CD4-positive, alpha-beta T cell (primary cell): ENCODE data around the gene GRM4. TPM values are rescaled to one million over a fixed set of nuclear protein-coding genes. Genes with fewer than 3 reads are reported as not detected.

Experiments
- ATAC-seq: fragments of 200-7000 bp; cut with Tn5 transposase; one replicate; pipeline ENCODE4 v1.10.0; 2022; ENCODE audit warnings: mild to moderate bottlenecking; ENCODE audit not compliant: poor library complexity
- CTCF ChIA-PET: fragments of 350-600 bp; sonication (Branson Sonifier 250); formaldehyde crosslinking; loops from one replicate; lab custom pipeline; 2021; ENCODE audit warnings: antibody characterized with exemption, inconsistent platforms; lab: Charles Lee
- POLR2A ChIA-PET: fragments of 350-600 bp; sonication (Branson Sonifier 250); formaldehyde crosslinking; loops from one replicate; lab custom pipeline; 2021; ENCODE audit warnings: antibody characterized with exemption, inconsistent platforms; lab: Charles Lee
- DNase-seq, 14 experiments: peaks; one replicate each; pipeline ENCODE4 v3.0.0-alpha.2; 2013 to 2020; ENCODE audit warnings: mixed read lengths in 2 of 14
- H3K27ac ChIP-seq, 2 donors: one replicate each; pipeline versions ENCODE4 v1.5.1 to v1.7.0; 2013; ENCODE audit warnings: low read length in 2 of 2, low read depth in 1 of 2, mild to moderate bottlenecking in 1 of 2
- H3K27me3 ChIP-seq, 2 experiments: 1 replicate in 1 of 2; 2 replicates in 1 of 2; pipeline versions ENCODE4 v1.6.1 to v1.7.0; 2013; ENCODE audit warnings: low read length in 2 of 2, control low read depth in 1 of 2, mild to moderate bottlenecking in 1 of 2, moderate library complexity in 1 of 2; ENCODE audit not compliant: insufficient read depth in 2 of 2, control insufficient read depth in 1 of 2
- H3K36me3 ChIP-seq: one replicate; pipeline ENCODE4 v1.6.1; 2013; ENCODE audit warnings: low read length, control low read depth; ENCODE audit not compliant: insufficient read depth
- H3K4me1 ChIP-seq: one replicate; pipeline ENCODE4 v1.6.1; 2013; ENCODE audit warnings: low read length, control low read depth; ENCODE audit not compliant: insufficient read depth
- H3K4me3 ChIP-seq: one replicate; pipeline ENCODE4 v1.5.1; 2013; ENCODE audit warnings: mild to moderate bottlenecking, low read length, moderate library complexity
- H3K9me3 ChIP-seq, 2 experiments: 1 replicate in 1 of 2; 2 replicates in 1 of 2; pipeline versions ENCODE4 v1.6.1 to v1.7.0; 2013; ENCODE audit warnings: low read length in 2 of 2, mild to moderate bottlenecking in 2 of 2, control low read depth in 1 of 2, moderate library complexity in 1 of 2; ENCODE audit not compliant: control insufficient read depth in 1 of 2, insufficient read depth in 1 of 2
- H3K27ac Mint-ChIP-seq: one replicate; pipeline ENCODE4 v1.8.0; 2020; ENCODE audit warnings: mixed read lengths
- H3K27me3 Mint-ChIP-seq: one replicate; pipeline ENCODE4 v1.8.0; 2021; ENCODE audit warnings: mixed read lengths
- H3K36me3 Mint-ChIP-seq: one replicate; pipeline ENCODE4 v1.8.0; 2021; ENCODE audit warnings: low read depth, mixed read lengths
- H3K4me1 Mint-ChIP-seq: one replicate; pipeline ENCODE4 v1.8.0; 2021; ENCODE audit warnings: low read depth, mixed read lengths
- H3K4me3 Mint-ChIP-seq: one replicate; pipeline ENCODE4 v1.8.0; 2020; ENCODE audit warnings: mild to moderate bottlenecking, mixed read lengths
- H3K9me3 Mint-ChIP-seq: one replicate; pipeline ENCODE4 v1.8.0; 2020; ENCODE audit warnings: mixed read lengths
- intact Hi-C, 2 experiments: fragments of 100-400 bp; cut with DNase I in 1 of 2; cut with micrococcal nuclease in 1 of 2; formaldehyde crosslinking; loops; one replicate each; pipeline versions ENCODE4 v1.15.1 to v1.9.0; 2023 to 2025; cut with DNase I, micrococcal nuclease
- total RNA-seq, 174 experiments: library from RNA in 2 of 174; stranded (reverse) in 2 of 174; gene quantifications; one replicate each; pipeline ENCODE4 v1.2.3 and lab custom pipeline; 2021 to 2026
- TF ChIP-seq, protein P1 (sequence below): fragments of 200-600 bp; IDR thresholded peaks from one replicate; pipeline ENCODE4 v1.8.0; 2022; ENCODE audit warnings: antibody characterized with exemption, mild to moderate bottlenecking

The GRM4 gene
- total RNA-seq, 2 experiments from 2014 or later: 0.08 TPM; not detected in 1

DNA sequence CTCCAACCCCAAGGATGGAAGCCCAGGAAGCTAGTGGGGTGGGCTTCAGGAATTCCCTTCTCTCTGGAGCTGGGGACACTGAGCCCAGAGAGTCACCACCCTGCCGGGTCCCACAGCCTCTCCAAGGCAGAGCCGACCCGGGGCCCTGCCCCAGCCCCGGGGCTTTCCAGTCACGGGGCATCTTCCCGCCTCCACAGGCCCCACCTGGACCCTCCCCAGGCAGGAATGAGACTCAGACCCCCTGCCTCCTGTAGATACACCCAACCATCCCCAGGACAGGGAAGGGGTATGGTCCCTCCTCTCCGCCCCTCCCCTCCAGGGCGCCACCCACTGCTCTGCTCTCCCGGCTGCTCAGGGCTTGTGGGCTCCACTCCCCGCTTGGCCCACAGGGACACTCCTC, 53.3 kb downstream of the GRM4 start:
- DNase-seq (no peak), ATAC-seq (no peak)
- H3K27me3 Mint-ChIP-seq: peaks cover 34% of the 10 kb centered on the region
- no peaks in the 10 kb centered on the region for H3K36me3 ChIP-seq
- no peaks in the 10 kb centered on the region for H3K4me1 ChIP-seq
- H3K4me3 ChIP-seq: no peak overlapping the region
- ChIA-PET POLR2A (no interaction called here), CTCF (no interaction called here)
- H3K27ac ChIP-seq: no peak overlapping the region
- no peaks in the 10 kb centered on the region for H3K36me3 Mint-ChIP-seq
- H3K9me3 Mint-ChIP-seq: no peaks in the 10 kb centered on the region
- H3K4me3 Mint-ChIP-seq: no peak overlapping the region
- peaks cover 0 to 9% of the 10 kb centered on the region in 2 experiments for H3K9me3 ChIP-seq
- peaks cover 7 to 17% of the 10 kb centered on the region in 2 experiments for H3K27me3 ChIP-seq
- TF ChIP-seq, protein P1, sequence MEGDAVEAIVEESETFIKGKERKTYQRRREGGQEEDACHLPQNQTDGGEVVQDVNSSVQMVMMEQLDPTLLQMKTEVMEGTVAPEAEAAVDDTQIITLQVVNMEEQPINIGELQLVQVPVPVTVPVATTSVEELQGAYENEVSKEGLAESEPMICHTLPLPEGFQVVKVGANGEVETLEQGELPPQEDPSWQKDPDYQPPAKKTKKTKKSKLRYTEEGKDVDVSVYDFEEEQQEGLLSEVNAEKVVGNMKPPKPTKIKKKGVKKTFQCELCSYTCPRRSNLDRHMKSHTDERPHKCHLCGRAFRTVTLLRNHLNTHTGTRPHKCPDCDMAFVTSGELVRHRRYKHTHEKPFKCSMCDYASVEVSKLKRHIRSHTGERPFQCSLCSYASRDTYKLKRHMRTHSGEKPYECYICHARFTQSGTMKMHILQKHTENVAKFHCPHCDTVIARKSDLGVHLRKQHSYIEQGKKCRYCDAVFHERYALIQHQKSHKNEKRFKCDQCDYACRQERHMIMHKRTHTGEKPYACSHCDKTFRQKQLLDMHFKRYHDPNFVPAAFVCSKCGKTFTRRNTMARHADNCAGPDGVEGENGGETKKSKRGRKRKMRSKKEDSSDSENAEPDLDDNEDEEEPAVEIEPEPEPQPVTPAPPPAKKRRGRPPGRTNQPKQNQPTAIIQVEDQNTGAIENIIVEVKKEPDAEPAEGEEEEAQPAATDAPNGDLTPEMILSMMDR: no peak
- intact Hi-C loops: no loop called here
- H3K27ac Mint-ChIP-seq: no peak overlapping the region
- H3K4me1 Mint-ChIP-seq: no peaks in the 10 kb centered on the region

DNA sequence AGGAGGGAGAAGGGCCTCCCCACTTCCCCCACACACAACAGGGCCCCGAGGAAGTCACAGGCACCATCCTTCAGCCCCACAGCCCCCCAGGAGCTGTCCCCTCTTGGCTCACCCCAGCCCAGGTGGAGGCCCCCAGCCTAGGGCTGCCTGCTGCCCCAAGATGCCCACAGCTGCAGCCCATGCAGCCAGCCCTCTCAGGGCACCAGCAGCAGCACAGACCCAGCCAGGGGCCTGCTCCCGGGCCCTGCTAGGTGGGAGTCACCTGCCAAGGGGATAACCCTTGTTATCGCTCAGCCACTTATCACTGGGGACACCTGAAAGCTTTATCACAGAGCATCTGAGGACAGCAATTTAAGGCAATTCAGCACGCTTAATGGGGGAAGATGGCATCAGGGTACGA, 55.0 kb downstream of the GRM4 start:
- H3K27me3 ChIP-seq: peaks cover 5 to 12% of the 10 kb centered on the region in 2 experiments
- CTCF ChIA-PET: no interaction called here
- H3K27ac ChIP-seq: no peak overlapping the region
- TF ChIP-seq, protein P1: no peak
- no peak overlapping the region for H3K4me3 Mint-ChIP-seq
- no peak overlapping the region for H3K27ac Mint-ChIP-seq
- intact Hi-C loops: no loop called here
- H3K4me3 ChIP-seq: no peak overlapping the region
- no peaks in the 10 kb centered on the region for H3K36me3 Mint-ChIP-seq
- H3K9me3 ChIP-seq: peaks cover 0 to 9% of the 10 kb centered on the region in 2 experiments
- no peaks in the 10 kb centered on the region for H3K36me3 ChIP-seq
- H3K27me3 Mint-ChIP-seq: peaks cover 24% of the 10 kb centered on the region
- ATAC-seq (no peak), DNase-seq (no peak)
- H3K9me3 Mint-ChIP-seq: no peaks in the 10 kb centered on the region
- POLR2A ChIA-PET: no interaction called here
- no peaks in the 10 kb centered on the region for H3K4me1 Mint-ChIP-seq
- H3K4me1 ChIP-seq: no peaks in the 10 kb centered on the region

DNA sequence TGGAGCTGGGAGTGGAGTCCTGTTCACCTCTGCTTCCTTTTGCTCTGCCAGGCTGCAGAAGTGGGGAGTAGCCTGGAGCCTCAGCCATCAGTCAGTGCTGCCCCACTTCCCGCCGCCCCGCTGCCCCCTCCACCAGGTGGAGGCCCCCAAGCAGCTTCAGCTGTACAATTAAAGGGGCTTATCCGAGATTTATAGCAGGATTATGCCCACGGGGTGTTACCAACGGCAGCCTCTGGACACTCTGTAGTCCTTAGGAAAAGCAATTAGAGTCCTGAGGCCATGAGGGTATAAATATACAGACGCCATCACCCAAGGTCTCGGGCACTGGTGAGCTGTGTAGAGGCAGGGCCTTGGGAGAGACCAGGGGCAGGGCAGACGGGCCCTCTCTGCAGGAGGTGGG, 55.4 kb downstream of the GRM4 start:
- H3K4me3 ChIP-seq: no peak overlapping the region
- ATAC-seq: no peak
- no peaks in the 10 kb centered on the region for H3K36me3 ChIP-seq
- CTCF ChIA-PET: no interaction called here
- intact Hi-C loops: no loop called here
- POLR2A ChIA-PET: no interaction called here
- Mint-ChIP-seq H3K9me3 (no peaks in the 10 kb centered on the region), H3K27me3 (peaks cover 20% of the 10 kb centered on the region), H3K4me1 (no peaks in the 10 kb centered on the region), H3K36me3 (no peaks in the 10 kb centered on the region), H3K27ac (no peak overlapping the region), H3K4me3 (no peak overlapping the region)
- H3K27me3 ChIP-seq: peaks cover 5 to 8% of the 10 kb centered on the region in 2 experiments
- no peak for DNase-seq
- TF ChIP-seq, protein P1: no peak
- H3K9me3 ChIP-seq: peaks cover 0 to 7% of the 10 kb centered on the region in 2 experiments
- no peak overlapping the region for H3K27ac ChIP-seq
- no peaks in the 10 kb centered on the region for H3K4me1 ChIP-seq
